IPS-15b (cell line): ENCODE results near the gene RPS28.
"Not testable (repeated sequence)": the region's sequence is repeated elsewhere in the genome, so short reads cannot be mapped to it uniquely, and the experiment has no call there.

Experiments
- H3K27me3 ChIP-seq: one replicate; pipeline ENCODE4 v1.6.1; 2013; ENCODE audit warnings: low read length; ENCODE audit not compliant: control insufficient read depth, insufficient read depth
- H3K36me3 ChIP-seq: one replicate; pipeline ENCODE4 v1.6.1; 2013; ENCODE audit warnings: low read length; ENCODE audit not compliant: control insufficient read depth, insufficient read depth
- H3K4me1 ChIP-seq: one replicate; pipeline ENCODE4 v1.6.1; 2013; ENCODE audit warnings: mild to moderate bottlenecking, low read length; ENCODE audit not compliant: control insufficient read depth, insufficient read depth
- H3K4me3 ChIP-seq: one replicate; pipeline ENCODE4 v1.5.1; 2013; ENCODE audit warnings: low read depth, low read length
- H3K9ac ChIP-seq: one replicate; pipeline ENCODE4 v1.6.1; 2013; ENCODE audit warnings: low read depth, mild to moderate bottlenecking, low read length
- H3K9me3 ChIP-seq: one replicate; pipeline ENCODE4 v1.6.1; 2013; ENCODE audit warnings: mild to moderate bottlenecking, low read length; ENCODE audit not compliant: control insufficient read depth, insufficient read depth

Gene RPS28

GRCh38 chr19:8321067-8321985 is at the start of gene RPS28, which contains the start of gene NDUFA7:
TSS of gene RPS28 (plus strand) at chr19:8321496. CDS start at chr19:8321531, 35 bp downstream.
TSS of gene NDUFA7 (minus strand) at chr19:8321375. CDS start at chr19:8321358, 17 bp downstream.
- H3K36me3 ChIP-seq, result peaks cover 25% of the 10 kb centered on the region
- H3K4me3 ChIP-seq, result peak within 1 kb of the TSS; percentile 99
- no peaks in the 10 kb centered on the region for H3K27me3 ChIP-seq
- H3K9ac ChIP-seq, result peak within 1 kb of the TSS; percentile 99
- no peaks in the 10 kb centered on the region for H3K9me3 ChIP-seq
- peaks cover 8% of the 10 kb centered on the region for H3K4me1 ChIP-seq

GRCh38 chr19:8276508-8276907 is 44.8 kb upstream of the RPS28 start:
- H3K4me3 ChIP-seq, H3K36me3 ChIP-seq, H3K4me1 ChIP-seq, H3K27me3 ChIP-seq, H3K9ac ChIP-seq, H3K9me3 ChIP-seq: not testable (repeated sequence)

GRCh38 chr19:8291337-8291736 is 30.0 kb upstream of the RPS28 start:
- H3K27me3 ChIP-seq, H3K36me3 ChIP-seq: not testable (repeated sequence)

GRCh38 chr19:8302357-8302691 is 19.0 kb upstream of the RPS28 start:
- no peaks in the 10 kb centered on the region for H3K4me1 ChIP-seq
- H3K9ac ChIP-seq, result no peak overlapping the region
- no peak overlapping the region for H3K4me3 ChIP-seq
- H3K36me3 ChIP-seq, result peaks cover 8% of the 10 kb centered on the region
- H3K9me3 ChIP-seq, result no peaks in the 10 kb centered on the region
- no peaks in the 10 kb centered on the region for H3K27me3 ChIP-seq

More at GRCh38 chr19:8291337-8291736, 30.0 kb upstream of the RPS28 start:
- H3K4me3 ChIP-seq, H3K4me1 ChIP-seq, H3K9me3 ChIP-seq, H3K9ac ChIP-seq: not testable (repeated sequence)

DNA sequence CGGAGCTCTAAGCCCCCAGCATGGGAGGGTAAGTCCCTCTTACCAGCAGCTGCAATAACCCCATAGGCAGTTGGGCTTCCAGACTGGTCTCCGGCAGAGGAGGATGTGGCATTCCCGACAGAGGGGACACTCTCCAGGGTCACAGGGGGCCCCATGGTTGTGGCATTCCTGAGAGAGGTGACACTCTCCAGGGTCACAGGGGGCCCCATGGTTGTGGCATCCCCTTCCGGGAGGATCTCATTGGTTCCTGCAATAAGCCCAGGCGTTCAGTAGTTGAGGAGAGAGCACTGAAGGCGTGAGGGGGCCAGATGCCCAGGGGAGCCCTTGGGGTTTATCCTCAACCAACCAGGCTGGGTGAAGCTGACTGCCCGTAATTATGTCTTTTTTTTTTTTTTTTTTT is 18.6 kb upstream of the RPS28 start:
- Histone ChIP-seq H3K36me3 (peaks cover 8% of the 10 kb centered on the region), H3K9ac (no peak overlapping the region), H3K27me3 (no peaks in the 10 kb centered on the region), H3K4me3 (no peak overlapping the region), H3K4me1 (no peaks in the 10 kb centered on the region), H3K9me3 (no peaks in the 10 kb centered on the region)

DNA sequence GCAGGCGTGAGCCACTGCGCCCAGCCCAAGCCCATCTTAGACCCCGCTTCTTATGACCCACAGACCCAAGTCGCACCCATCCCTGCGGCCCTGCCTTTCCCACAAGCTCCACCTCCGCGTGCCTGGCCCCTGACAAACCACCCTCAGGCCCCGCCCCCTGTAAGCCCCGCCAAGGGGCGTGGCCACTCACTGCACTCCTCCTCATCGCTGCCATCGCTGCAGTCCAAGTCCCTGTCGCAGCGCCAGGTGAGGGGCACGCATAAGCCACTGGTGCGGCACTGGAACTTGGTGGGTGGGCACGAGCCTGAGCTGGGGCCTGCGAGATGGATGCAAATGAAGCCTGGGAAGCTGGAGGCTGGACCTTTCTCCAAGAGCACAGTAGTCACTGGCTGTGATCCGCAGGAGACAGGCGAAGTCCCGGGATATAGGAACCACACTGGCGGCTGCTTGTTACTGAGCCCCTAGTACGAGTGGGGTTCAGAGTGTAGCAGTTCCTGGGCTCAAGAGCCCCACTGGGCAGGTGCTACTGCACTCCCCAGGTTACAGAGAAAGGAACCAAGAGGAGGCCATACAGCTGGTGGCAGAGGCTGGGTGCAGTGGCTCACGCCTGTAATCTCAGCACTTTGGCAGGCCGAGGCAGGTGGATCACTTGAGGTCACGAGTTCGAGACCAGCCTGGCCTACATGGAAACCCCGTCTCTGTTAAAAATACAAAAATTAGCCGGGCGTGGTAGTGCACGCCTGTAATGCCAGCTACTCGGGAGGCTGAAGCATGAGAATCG is 16.3 kb upstream of the RPS28 start:
- Histone ChIP-seq H3K36me3 (peaks cover 15% of the 10 kb centered on the region), H3K4me3 (no peak overlapping the region), H3K4me1 (no peaks in the 10 kb centered on the region), H3K27me3 (no peaks in the 10 kb centered on the region), H3K9me3 (no peaks in the 10 kb centered on the region), H3K9ac (no peak overlapping the region)

DNA sequence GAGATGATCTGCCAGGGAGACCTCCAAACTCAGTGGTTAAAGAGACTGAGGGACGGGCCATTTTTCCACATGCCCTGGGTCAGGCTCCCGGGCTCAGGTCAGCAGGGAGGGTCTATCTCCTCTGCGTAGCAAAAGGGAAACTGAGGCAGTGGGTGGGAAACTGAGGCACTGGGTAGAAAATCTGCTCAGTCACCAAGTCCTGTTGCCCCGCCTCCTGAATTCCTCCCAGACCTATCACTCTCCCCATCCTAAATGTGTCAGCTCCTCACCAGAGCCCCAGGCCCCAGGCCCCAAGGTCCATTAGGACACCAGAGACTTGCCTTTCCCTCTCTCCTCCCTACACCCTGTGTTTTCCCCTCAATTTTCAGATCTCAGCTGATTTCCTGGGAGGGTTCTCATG is 15.5 kb upstream of the RPS28 start:
- no peaks in the 10 kb centered on the region for H3K9me3 ChIP-seq
- no peak overlapping the region for H3K9ac ChIP-seq
- peaks cover 20% of the 10 kb centered on the region for H3K36me3 ChIP-seq
- H3K4me3 ChIP-seq, result no peak overlapping the region
- no peaks in the 10 kb centered on the region for H3K27me3 ChIP-seq
- no peaks in the 10 kb centered on the region for H3K4me1 ChIP-seq

GRCh38 chr19:8306235-8307054 is 14.9 kb upstream of the RPS28 start:
- peaks cover 26% of the 10 kb centered on the region for H3K36me3 ChIP-seq
- H3K9ac ChIP-seq, result no peak overlapping the region
- H3K4me3 ChIP-seq, result no peak overlapping the region
- no peaks in the 10 kb centered on the region for H3K9me3 ChIP-seq
- no peaks in the 10 kb centered on the region for H3K4me1 ChIP-seq
- H3K27me3 ChIP-seq, result no peaks in the 10 kb centered on the region

GRCh38 chr19:8307400-8307964 is 13.8 kb upstream of the RPS28 start:
- peak overlapping the region; percentile 79 for H3K9ac ChIP-seq
- no peaks in the 10 kb centered on the region for H3K9me3 ChIP-seq
- H3K4me1 ChIP-seq, result no peaks in the 10 kb centered on the region
- peak overlapping the region; percentile 97 for H3K4me3 ChIP-seq
- H3K27me3 ChIP-seq, result no peaks in the 10 kb centered on the region
- peaks cover 29% of the 10 kb centered on the region for H3K36me3 ChIP-seq

- Histone ChIP-seq H3K36me3 (peaks cover 29% of the 10 kb centered on the region), H3K9me3 (no peaks in the 10 kb centered on the region), H3K27me3 (no peaks in the 10 kb centered on the region), H3K4me3 (peak within 1 kb of the TSS; percentile 97), H3K4me1 (no peaks in the 10 kb centered on the region), H3K9ac (peak within 1 kb of the TSS; percentile 79)
Observed at GRCh38 chr19:8307965-8308866, 13.1 kb upstream of the RPS28 start, which contains the start of gene CD320. TSS of gene CD320 (minus strand) at chr19:8308358. CDS start at chr19:8308290, 68 bp downstream.
